Endothelial cell of umbilical vein (primary cell): ENCODE results near the gene RXFP4. TPM values are rescaled to one million over a fixed set of nuclear protein-coding genes. Genes with fewer than 3 reads are reported as not detected.
A peak's percentile ranks its signal among the peaks of the same experiment; 100 is the strongest.

Experiments
- BruUV-seq: library from RNA; stranded (reverse); fragments of 400-500 nt; replicated peaks from 2 replicates; lab custom pipeline; 2021; lab: Mats Ljungman, UMichigan
- CTCF ChIA-PET: fragments of 300-600, 350-600 bp; sonication (Branson Sonifier 250); formaldehyde crosslinking; loops from one replicate; lab custom pipeline; 2021; ENCODE audit warnings: antibody characterized with exemption, inconsistent platforms; lab: Charles Lee
- POLR2A ChIA-PET: fragments of 300-600, 350-600 bp; sonication (Branson Sonifier 250); formaldehyde crosslinking; loops from one replicate; lab custom pipeline; 2021; ENCODE audit warnings: antibody characterized with exemption, inconsistent platforms; lab: Charles Lee
- DNase-seq: peaks from one replicate; pipeline ENCODE4 v3.0.0-alpha.2; 2011; ENCODE audit warnings: low read depth, low spot score
- FAIRE-seq: peaks from 2 replicates; lab custom pipeline; 2011; peaks lifted over from hg19 to GRCh38; lab: Jason Lieb, UNC
- H2AFZ ChIP-seq: 2 replicates; pipeline ENCODE4 v1.6.0; 2012; ENCODE audit warnings: low read depth, low read length, control low read depth, inconsistent platforms
- H3K27ac ChIP-seq: 2 replicates; pipeline ENCODE4 v1.5.1; 2011; ENCODE audit warnings: low read depth, mild to moderate bottlenecking, control low read depth, low read length, moderate library complexity; ENCODE audit not compliant: insufficient read depth
- H3K27me3 ChIP-seq, 2 experiments: 2 replicates each; pipeline versions ENCODE4 v1.6.0 to v1.6.1; 2011; ENCODE audit warnings: low read length in 2 of 2, mixed read lengths in 1 of 2; ENCODE audit not compliant: control insufficient read depth in 2 of 2, insufficient read depth in 2 of 2
- H3K36me3 ChIP-seq, 2 experiments: 2 replicates in 1 of 2; 3 replicates in 1 of 2; pipeline ENCODE4 v1.5.1; 2011; ENCODE audit warnings: low read length in 2 of 2, mild to moderate bottlenecking in 1 of 2, moderate library complexity in 1 of 2; ENCODE audit not compliant: control insufficient read depth in 2 of 2, insufficient read depth in 2 of 2; ENCODE audit errors: extremely low read depth in 1 of 2
- H3K4me1 ChIP-seq: 3 replicates; pipeline ENCODE4 v1.5.1; 2011; ENCODE audit warnings: mild to moderate bottlenecking, low read length; ENCODE audit not compliant: control insufficient read depth, insufficient read depth; ENCODE audit errors: extremely low read depth
- H3K4me2 ChIP-seq: 2 replicates; pipeline ENCODE4 v1.6.1; 2011; ENCODE audit warnings: low read length, control low read depth, mixed read lengths; ENCODE audit not compliant: insufficient read depth
- H3K4me3 ChIP-seq, 3 experiments: fragments of 200-600 bp in 1 of 3; sonication (generic), shearing (Covaris generic) in 1 of 3; replicated peaks in 1 of 3; 2 replicates each; pipeline ENCODE4 v1.5.1; 2011 to 2016; ENCODE audit warnings: control low read depth in 3 of 3, low read length in 3 of 3, mild to moderate bottlenecking in 2 of 3, inconsistent platforms in 1 of 3, low read depth in 1 of 3, moderate library complexity in 1 of 3; ENCODE audit not compliant: insufficient read depth in 1 of 3
- H3K79me2 ChIP-seq: 2 replicates; pipeline ENCODE4 v1.6.0; 2012; ENCODE audit warnings: low read length, inconsistent platforms; ENCODE audit not compliant: control insufficient read depth, insufficient read depth
- H3K9ac ChIP-seq: replicated peaks from 2 replicates; pipeline ENCODE3; 2011; ENCODE audit warnings: low read length, control low read depth; ENCODE audit not compliant: insufficient read depth; ENCODE audit errors: extremely low read depth
- H3K9me1 ChIP-seq: replicated peaks from 3 replicates; pipeline ENCODE4 v1.6.0; 2011; ENCODE audit warnings: mild to moderate bottlenecking, low read length; ENCODE audit not compliant: control insufficient read depth, insufficient read depth; ENCODE audit errors: extremely low read depth
- H3K9me3 ChIP-seq: replicated peaks from 2 replicates; pipeline ENCODE4 v1.5.1; 2012; ENCODE audit warnings: low read length, inconsistent platforms; ENCODE audit not compliant: control insufficient read depth, insufficient read depth
- H4K20me1 ChIP-seq: replicated peaks from 2 replicates; pipeline ENCODE3; 2011; ENCODE audit warnings: mild to moderate bottlenecking, low read length; ENCODE audit not compliant: control insufficient read depth, insufficient read depth; ENCODE audit errors: extremely low read depth
- EZH2 ChIP-seq: IDR thresholded peaks from 2 replicates; pipeline ENCODE4 v1.6.1; 2012; ENCODE audit warnings: borderline replicate concordance, low read depth, mild to moderate bottlenecking, moderate library complexity, low read length, inconsistent platforms; ENCODE audit not compliant: severe bottlenecking
- FOS ChIP-seq: IDR thresholded peaks from 2 replicates; pipeline ENCODE4 v1.6.1; 2011; ENCODE audit warnings: mild to moderate bottlenecking, low read length, moderate library complexity, borderline replicate concordance; ENCODE audit not compliant: insufficient read depth
- GATA2 ChIP-seq: IDR thresholded peaks from 2 replicates; pipeline ENCODE4 v1.7.0; 2011; ENCODE audit warnings: low read depth, mild to moderate bottlenecking, moderate library complexity, mixed read lengths, low read length; ENCODE audit not compliant: insufficient read length, insufficient read depth
- JUN ChIP-seq: IDR thresholded peaks from 2 replicates; pipeline ENCODE4 v1.6.1; 2011; ENCODE audit warnings: borderline replicate concordance, low read depth; ENCODE audit not compliant: insufficient read length, insufficient read depth
- MAX ChIP-seq: IDR thresholded peaks from 2 replicates; pipeline ENCODE4 v1.6.1; 2011; ENCODE audit not compliant: insufficient read depth, insufficient read length
- MYC ChIP-seq: IDR thresholded peaks from one replicate; pipeline ENCODE4 v1.6.1; 2011; ENCODE audit warnings: mild to moderate bottlenecking, low read depth, low read length
- POLR2A ChIP-seq: IDR thresholded peaks from 2 replicates; pipeline ENCODE4 v1.6.1; 2012; ENCODE audit warnings: low read depth, mild to moderate bottlenecking, control low read depth, low read length
- POLR2AphosphoS5 ChIP-seq: IDR thresholded peaks from 2 replicates; pipeline ENCODE4 v1.6.1; 2012; ENCODE audit warnings: low read depth, mild to moderate bottlenecking, control low read depth, low read length, moderate library complexity; ENCODE audit not compliant: insufficient read depth
- dilution Hi-C: fragments of 300-500 bp; cut with MboI; formaldehyde crosslinking; loops from one replicate; pipeline ENCODE4 v1.15.0; 2019; ENCODE audit warnings: low sequenced_read_pairs; ENCODE audit not compliant: extremely low pct_ligation_motif_present
- intact Hi-C: fragments of 100-400 bp; cut with micrococcal nuclease; formaldehyde crosslinking; loops from one replicate; pipeline ENCODE4 v1.10.0; 2022
- polyA plus RNA-seq, 4 experiments: library from polyadenylated mRNA; depleted of rRNA in 3 of 4; stranded (reverse) in 3 of 4; unstranded in 1 of 4; fragments of >200 nt; gene quantifications; 2 replicates each; pipeline versions ENCODE4 v1.2.1 to v1.2.3, GENCODE V29; 2011 to 2012; ENCODE audit warnings: missing spikeins in 1 of 4
- total RNA-seq: library from RNA; stranded (reverse); gene quantifications from 2 replicates; pipeline ENCODE4 v1.2.3, GENCODE V29; 2021
- TF ChIP-seq, protein P1 (sequence below), 2 donors: IDR thresholded peaks; 1 replicate in 1 of 2; 2 replicates in 1 of 2; pipeline ENCODE4 v1.5.1; 2011; ENCODE audit warnings: low read length in 2 of 2, mild to moderate bottlenecking in 2 of 2, moderate library complexity in 2 of 2, control low read depth in 1 of 2, inconsistent platforms in 1 of 2, low read depth in 1 of 2; ENCODE audit not compliant: insufficient read depth in 1 of 2; ENCODE audit errors: extremely low read depth in 1 of 2

RXFP4 gene
- total and polyA plus RNA-seq, 2 donors (not counting 3 experiments of a cell fraction or from before 2014, with no cell fraction given) = not detected

GRCh38 chr1:155982106-155982505, 40.7 kb downstream of the RXFP4 start:
- Histone ChIP-seq H3K9me1 (no peaks in the 10 kb centered on the region), H3K36me3 (no peaks in the 10 kb centered on the region), H2AFZ (no peak overlapping the region), H3K4me2 (no peak overlapping the region), H3K4me1 (peaks cover 42% of the 10 kb centered on the region), H3K27ac (peak overlapping the region; percentile 25), H3K9me3 (no peaks in the 10 kb centered on the region), H3K9ac (no peak overlapping the region), H4K20me1 (no peaks in the 10 kb centered on the region), H3K4me3 (no peak overlapping the region), H3K27me3 (no peaks in the 10 kb centered on the region), H3K79me2 (peaks cover 20% of the 10 kb centered on the region)
- ChIA-PET POLR2A (no interaction called here), CTCF (interaction anchor here (1.8 to 12.1 kb wide), 3 partner anchors 20 to 44 kb away, joined by 5 to 138 read pairs (median 8); no protein-coding TSS in a partner anchor)
- no TSS peak for BruUV-seq
- DNase-seq (no peak), FAIRE-seq (no peak)
- dilution Hi-C loops = no loop called here
- TF ChIP-seq JUN (no peak), FOS (no peak), MAX (no peak), POLR2A (no peak), MYC (no peak), EZH2 (no peak), GATA2 (no peak), POLR2AphosphoS5 (no peak)
- TF ChIP-seq, protein P1, sequence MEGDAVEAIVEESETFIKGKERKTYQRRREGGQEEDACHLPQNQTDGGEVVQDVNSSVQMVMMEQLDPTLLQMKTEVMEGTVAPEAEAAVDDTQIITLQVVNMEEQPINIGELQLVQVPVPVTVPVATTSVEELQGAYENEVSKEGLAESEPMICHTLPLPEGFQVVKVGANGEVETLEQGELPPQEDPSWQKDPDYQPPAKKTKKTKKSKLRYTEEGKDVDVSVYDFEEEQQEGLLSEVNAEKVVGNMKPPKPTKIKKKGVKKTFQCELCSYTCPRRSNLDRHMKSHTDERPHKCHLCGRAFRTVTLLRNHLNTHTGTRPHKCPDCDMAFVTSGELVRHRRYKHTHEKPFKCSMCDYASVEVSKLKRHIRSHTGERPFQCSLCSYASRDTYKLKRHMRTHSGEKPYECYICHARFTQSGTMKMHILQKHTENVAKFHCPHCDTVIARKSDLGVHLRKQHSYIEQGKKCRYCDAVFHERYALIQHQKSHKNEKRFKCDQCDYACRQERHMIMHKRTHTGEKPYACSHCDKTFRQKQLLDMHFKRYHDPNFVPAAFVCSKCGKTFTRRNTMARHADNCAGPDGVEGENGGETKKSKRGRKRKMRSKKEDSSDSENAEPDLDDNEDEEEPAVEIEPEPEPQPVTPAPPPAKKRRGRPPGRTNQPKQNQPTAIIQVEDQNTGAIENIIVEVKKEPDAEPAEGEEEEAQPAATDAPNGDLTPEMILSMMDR (IDR thresholded peaks at IDR 0.05; ENCODE audit: extremely low read depth in 1 of 2, insufficient read depth in 1 of 2, low read depth in 1 of 2, low read length in 2 of 2) = no peak
- intact Hi-C loops = no loop called here
